IMR-90 (cell line): Measurements from ENCODE around the gene CTBP2. TPM values are rescaled to one million over a fixed set of nuclear protein-coding genes. Genes with fewer than 3 reads are reported as not detected.
"Not testable (repeated sequence)": the region's sequence is repeated elsewhere in the genome, so short reads cannot be mapped to it uniquely, and the experiment has no call there.

ENCODE experiments used
- ATAC-seq: fragments of 200-7000 bp; cut with Tn5 transposase; 2 replicates; pipeline ENCODE4 v1.9.1; 2020; ENCODE audit warnings: low read depth, mild to moderate bottlenecking, moderate library complexity
- BruUV-seq: library from RNA; stranded (reverse); fragments of 400-500 nt; replicated peaks from 2 replicates; lab custom pipeline; 2021; lab: Mats Ljungman, UMichigan
- CTCF ChIA-PET: fragments of 300-600 bp; formaldehyde crosslinking; extraction: SDS; loops from one replicate; lab custom pipeline; 2021; ENCODE audit warnings: antibody characterized with exemption; lab: Yijun Ruan, JAX
- POLR2A ChIA-PET: fragments of 300-600 bp; sonication (Branson Sonifier 250); formaldehyde crosslinking; loops from one replicate; lab custom pipeline; 2022; ENCODE audit warnings: antibody characterized with exemption; ENCODE audit not compliant: unreplicated experiment; lab: Charles Lee
- DNase-seq: peaks from one replicate; pipeline ENCODE4 v3.0.0; 2013
- H2AFZ ChIP-seq: replicated peaks from 2 replicates; pipeline ENCODE3; 2013; ENCODE audit warnings: low read length, mild to moderate bottlenecking; ENCODE audit not compliant: poor library complexity
- H2AK5ac ChIP-seq: 2 replicates; pipeline ENCODE4 v1.6.1; 2013; ENCODE audit warnings: low read depth, low read length, inconsistent platforms
- H2AK9ac ChIP-seq: replicated peaks from 2 replicates; pipeline ENCODE3; 2013; ENCODE audit warnings: mild to moderate bottlenecking, low read depth, low read length, moderate library complexity; ENCODE audit not compliant: poor library complexity
- H2BK120ac ChIP-seq: 2 replicates; pipeline ENCODE4 v1.6.1; 2013; ENCODE audit warnings: low read depth, low read length, inconsistent platforms
- H2BK15ac ChIP-seq: 3 replicates; pipeline ENCODE4 v1.6.1; 2013; ENCODE audit warnings: low read depth, low read length, inconsistent platforms
- H2BK20ac ChIP-seq: 2 replicates; pipeline ENCODE4 v1.6.1; 2013; ENCODE audit warnings: low read depth, mild to moderate bottlenecking, inconsistent platforms, low read length, moderate library complexity
- H2BK5ac ChIP-seq: 2 replicates; pipeline ENCODE4 v1.6.1; 2013; ENCODE audit warnings: mild to moderate bottlenecking, low read depth, low read length, inconsistent platforms; ENCODE audit not compliant: poor library complexity, severe bottlenecking
- H3K14ac ChIP-seq: replicated peaks from 2 replicates; pipeline ENCODE4 v1.6.1; 2013; ENCODE audit warnings: low read depth, low read length, inconsistent platforms
- H3K18ac ChIP-seq: 2 replicates; pipeline ENCODE4 v1.6.1; 2013; ENCODE audit warnings: low read depth, low read length, control low read depth
- H3K23ac ChIP-seq: 2 replicates; pipeline ENCODE4 v1.6.1; 2013; ENCODE audit warnings: low read depth, low read length, inconsistent platforms
- H3K27ac ChIP-seq: 2 replicates; pipeline ENCODE4 v1.5.1; 2013; ENCODE audit warnings: mild to moderate bottlenecking, control low read depth, low read length; ENCODE audit not compliant: insufficient read depth
- H3K27me3 ChIP-seq: 2 replicates; pipeline ENCODE4 v1.6.1; 2013; ENCODE audit warnings: low read length; ENCODE audit not compliant: control insufficient read depth, insufficient read depth
- H3K36me3 ChIP-seq: 2 replicates; pipeline ENCODE4 v1.6.1; 2013; ENCODE audit warnings: low read length, mixed read lengths; ENCODE audit not compliant: control insufficient read depth, insufficient read depth
- H3K4ac ChIP-seq: 2 replicates; pipeline ENCODE4 v1.6.1; 2013; ENCODE audit warnings: low read depth, low read length, inconsistent platforms
- H3K4me1 ChIP-seq: 2 replicates; pipeline ENCODE4 v1.6.1; 2013; ENCODE audit warnings: low read length, mixed read lengths; ENCODE audit not compliant: control insufficient read depth, insufficient read depth
- H3K4me2 ChIP-seq: 2 replicates; pipeline ENCODE4 v1.6.1; 2013; ENCODE audit warnings: low read depth, mild to moderate bottlenecking, control low read depth, low read length, moderate library complexity
- H3K4me3 ChIP-seq: 2 replicates; pipeline ENCODE4 v1.5.1; 2013; ENCODE audit warnings: low read depth, mild to moderate bottlenecking, control low read depth, low read length, moderate library complexity; ENCODE audit not compliant: insufficient read depth
- H3K56ac ChIP-seq: 2 replicates; pipeline ENCODE4 v1.6.1; 2013; ENCODE audit warnings: low read length, inconsistent platforms; ENCODE audit not compliant: insufficient read depth; ENCODE audit errors: extremely low read depth
- H3K79me1 ChIP-seq, 2 experiments: 2 replicates each; pipeline ENCODE4 v1.6.1; 2013; ENCODE audit warnings: low read length in 2 of 2, inconsistent platforms in 1 of 2, low read depth in 1 of 2
- H3K9ac ChIP-seq: 2 replicates; pipeline ENCODE4 v1.6.1; 2013; ENCODE audit warnings: low read depth, low read length, control low read depth
- H3K9me1 ChIP-seq: 2 replicates; pipeline ENCODE4 v1.6.1; 2013; ENCODE audit warnings: low read length, inconsistent platforms; ENCODE audit not compliant: insufficient read depth
- H3K9me3 ChIP-seq: 2 replicates; pipeline ENCODE4 v1.6.1; 2013; ENCODE audit warnings: low read length; ENCODE audit not compliant: control insufficient read depth, insufficient read depth
- H4K20me1 ChIP-seq: 2 replicates; pipeline ENCODE4 v1.6.1; 2013; ENCODE audit warnings: low read length, inconsistent platforms; ENCODE audit not compliant: insufficient read depth
- H4K5ac ChIP-seq: 2 replicates; pipeline ENCODE4 v1.6.1; 2013; ENCODE audit warnings: mild to moderate bottlenecking, low read depth, low read length, control low read depth
- H4K8ac ChIP-seq, 2 experiments: 2 replicates each; pipeline ENCODE4 v1.6.1; 2013; ENCODE audit warnings: low read depth in 2 of 2, low read length in 2 of 2, control low read depth in 1 of 2, inconsistent platforms in 1 of 2
- H4K91ac ChIP-seq: 2 replicates; pipeline ENCODE4 v1.6.1; 2013; ENCODE audit warnings: low read depth, low read length, inconsistent platforms; ENCODE audit not compliant: insufficient read depth
- WGBS, 2 experiments: methylation state at CpG; one replicate each; pipeline versions ENCODE4 v1.1.5 to v1.1.7; 2013; ENCODE audit warnings: missing lambda C conversion rate in 2 of 2; ENCODE audit not compliant: insufficient read length in 1 of 2; ENCODE audit errors: extremely low coverage in 2 of 2; 5-methylcytosine and 5-hydroxymethylcytosine counted together
- dilution Hi-C: fragments of 300-500 bp; cut with HindIII; formaldehyde crosslinking; loops from one replicate; pipeline ENCODE4 v1.14.3; 2018; ENCODE audit warnings: low sequenced_read_pairs; ENCODE audit not compliant: unreplicated experiment
- in situ Hi-C: fragments of 300-500 bp; cut with MboI; formaldehyde crosslinking; loops from 3 replicates; pipeline ENCODE4 v1.14.3; 2019; ENCODE audit warnings: low sequenced_read_pairs, inconsistent platforms, mixed read lengths
- intact Hi-C: fragments of 100-400 bp; cut with micrococcal nuclease; formaldehyde crosslinking; loops from 2 replicates; pipeline ENCODE4 v1.10.0; 2022
- polyA plus RNA-seq, 3 experiments: library from polyadenylated mRNA; depleted of rRNA; stranded (reverse); fragments of >200 nt; gene quantifications; 2 replicates each; pipeline ENCODE4 v1.2.3, GENCODE V29; 2012; ENCODE audit warnings: low replicate concordance in 1 of 3
- total RNA-seq: library from RNA; depleted of rRNA; stranded (reverse); fragments of >200 nt; gene quantifications from 2 replicates; pipeline ENCODE4 v1.2.3, GENCODE V29; 2012

Gene CTBP2
- total and polyA plus RNA-seq, 2 of the 4 experiments (the other 2 are of a cell fraction) = 81.0 to 86.6 TPM

- H3K4me1 ChIP-seq, H2BK20ac ChIP-seq, H4K5ac ChIP-seq, BruUV-seq, H3K23ac ChIP-seq, H3K18ac ChIP-seq, H3K9me1 ChIP-seq, intact Hi-C loops, H2AK9ac ChIP-seq, H3K4ac ChIP-seq, H3K27me3 ChIP-seq, H3K27ac ChIP-seq, H2AK5ac ChIP-seq, ATAC-seq, H4K8ac ChIP-seq, dilution Hi-C loops, H2BK15ac ChIP-seq, H3K56ac ChIP-seq, H2BK5ac ChIP-seq, CTCF ChIA-PET, DNase-seq, H3K4me2 ChIP-seq, H3K9me3 ChIP-seq, H3K14ac ChIP-seq, H2BK120ac ChIP-seq, H3K9ac ChIP-seq, H3K36me3 ChIP-seq, POLR2A ChIA-PET, H3K79me1 ChIP-seq, H2AFZ ChIP-seq, H4K20me1 ChIP-seq, H3K4me3 ChIP-seq, H4K91ac ChIP-seq: not testable (repeated sequence)
- WGBS, 2 experiments = no CpG with 5 or more reads among the region's 19 CpGs
- in situ Hi-C loops = loop anchor here (10.0 kb wide), 2 partner anchors 181 to 541 kb away; no protein-coding TSS in a partner anchor
Observed at GRCh38 chr10:125163312-125163711, 2.9 kb upstream of the CTBP2 start.
